ENCODE data around the gene SLC10A4. TPM values are rescaled to one million over a fixed set of nuclear protein-coding genes. Genes with fewer than 3 reads are reported as not detected.

SLC10A4 gene
- total RNA-seq, 4 donors from 2014 or later: 0.26 to 0.34 TPM; not detected in 2

- no peak for DNase-seq (ENCODE audit: low spot score in 2 of 2)
- Histone ChIP-seq H3K4me1 (no peaks in the 10 kb centered on the region), H3K4me3 (no peak overlapping the region), H3K27ac (no peak overlapping the region), H3K9me3 (no peaks in the 10 kb centered on the region), H3K36me3 (no peaks in the 10 kb centered on the region), H3K27me3 (no peaks in the 10 kb centered on the region)
- WGBS: 22% methylated on average over 5 of the region's 5 CpGs
- TF ChIP-seq CTCF (IDR thresholded peaks at IDR 0.05): no peak
- no peak for TF ChIP-seq POLR2AphosphoS5 (IDR thresholded peaks at IDR 0.05)
- TF ChIP-seq EP300 (IDR thresholded peaks at IDR 0.05): no peak
- TF ChIP-seq POLR2A (IDR thresholded peaks at IDR 0.05): no peak
Measured at GRCh38 chr4:48462363-48462762, 20.8 kb upstream of the SLC10A4 start.

- H3K9me3 ChIP-seq: no peaks in the 10 kb centered on the region
- no peak overlapping the region for H3K4me3 ChIP-seq
- no peak for TF ChIP-seq POLR2AphosphoS5 (IDR thresholded peaks at IDR 0.05)
- TF ChIP-seq CTCF (IDR thresholded peaks at IDR 0.05): no peak
- TF ChIP-seq EP300 (IDR thresholded peaks at IDR 0.05): no peak
- no peak for TF ChIP-seq POLR2A (IDR thresholded peaks at IDR 0.05)
- H3K27ac ChIP-seq: no peak overlapping the region
- H3K4me1 ChIP-seq: no peaks in the 10 kb centered on the region
- no peaks in the 10 kb centered on the region for H3K36me3 ChIP-seq
- no peaks in the 10 kb centered on the region for H3K27me3 ChIP-seq
- 73% methylated on average over 2 of the region's 2 CpGs for WGBS
- no peak for DNase-seq (ENCODE audit: low spot score in 2 of 2)
Measured at GRCh38 chr4:48467442-48467841, 15.7 kb upstream of the SLC10A4 start.

- Histone ChIP-seq H3K27me3 (no peaks in the 10 kb centered on the region), H3K36me3 (no peaks in the 10 kb centered on the region), H3K9me3 (no peaks in the 10 kb centered on the region), H3K27ac (no peak overlapping the region), H3K4me1 (no peaks in the 10 kb centered on the region), H3K4me3 (no peak overlapping the region)
- TF ChIP-seq EP300 (IDR thresholded peaks at IDR 0.05) (no peak), CTCF (IDR thresholded peaks at IDR 0.05) (no peak), POLR2AphosphoS5 (IDR thresholded peaks at IDR 0.05) (no peak), POLR2A (IDR thresholded peaks at IDR 0.05) (no peak)
- 79% methylated on average over 4 of the region's 5 CpGs for WGBS
- DNase-seq (ENCODE audit: low spot score in 2 of 2): no peak
Measured at GRCh38 chr4:48467891-48468290, 15.3 kb upstream of the SLC10A4 start.

- no peak for DNase-seq (ENCODE audit: low spot score in 2 of 2)
- no peak overlapping the region for H3K4me3 ChIP-seq
- no peaks in the 10 kb centered on the region for H3K4me1 ChIP-seq
- no peaks in the 10 kb centered on the region for H3K27me3 ChIP-seq
- no peaks in the 10 kb centered on the region for H3K36me3 ChIP-seq
- TF ChIP-seq POLR2A (IDR thresholded peaks at IDR 0.05) (no peak), CTCF (IDR thresholded peaks at IDR 0.05) (no peak), POLR2AphosphoS5 (IDR thresholded peaks at IDR 0.05) (no peak), EP300 (IDR thresholded peaks at IDR 0.05) (no peak)
- H3K27ac ChIP-seq: no peak overlapping the region
- H3K9me3 ChIP-seq: no peaks in the 10 kb centered on the region
- 58% methylated on average over 1 of the region's 1 CpG for WGBS
Measured at GRCh38 chr4:48470137-48470536, 13.0 kb upstream of the SLC10A4 start.

- H3K27ac ChIP-seq: no peak overlapping the region
- DNase-seq (ENCODE audit: low spot score in 2 of 2): no peak
- TF ChIP-seq EP300 (IDR thresholded peaks at IDR 0.05) (no peak), POLR2AphosphoS5 (IDR thresholded peaks at IDR 0.05) (no peak), POLR2A (IDR thresholded peaks at IDR 0.05) (no peak)
- WGBS: 27% methylated on average over 2 of the region's 2 CpGs
- no peak overlapping the region for H3K4me3 ChIP-seq
- no peaks in the 10 kb centered on the region for H3K27me3 ChIP-seq
- no peaks in the 10 kb centered on the region for H3K36me3 ChIP-seq
- no peaks in the 10 kb centered on the region for H3K4me1 ChIP-seq
- H3K9me3 ChIP-seq: no peaks in the 10 kb centered on the region
Measured at GRCh38 chr4:48470570-48470969, 12.6 kb upstream of the SLC10A4 start.

- TF ChIP-seq CTCF (IDR thresholded peaks at IDR 0.05) (no peak), EP300 (IDR thresholded peaks at IDR 0.05) (no peak), POLR2AphosphoS5 (IDR thresholded peaks at IDR 0.05) (no peak), POLR2A (IDR thresholded peaks at IDR 0.05) (no peak)
- H3K36me3 ChIP-seq: no peaks in the 10 kb centered on the region
- no peak overlapping the region for H3K4me3 ChIP-seq
- 73% methylated on average over 1 of the region's 1 CpG for WGBS
- no peaks in the 10 kb centered on the region for H3K4me1 ChIP-seq
- H3K27ac ChIP-seq: no peak overlapping the region
- H3K9me3 ChIP-seq: no peaks in the 10 kb centered on the region
- no peaks in the 10 kb centered on the region for H3K27me3 ChIP-seq
- DNase-seq (ENCODE audit: low spot score in 2 of 2): no peak
Measured at GRCh38 chr4:48472794-48473193, 10.3 kb upstream of the SLC10A4 start.
